ENCODE measurements around the gene AGPAT2. TPM values are rescaled to one million over a fixed set of nuclear protein-coding genes. Genes with fewer than 3 reads are reported as not detected.

Gene AGPAT2
- total RNA-seq = 1,000 to 10,000 TPM in 1 of 4 donors, 100 to 1,000 TPM in 3; 300 to 1,989 (median 392) TPM

- TF ChIP-seq, protein P1, sequence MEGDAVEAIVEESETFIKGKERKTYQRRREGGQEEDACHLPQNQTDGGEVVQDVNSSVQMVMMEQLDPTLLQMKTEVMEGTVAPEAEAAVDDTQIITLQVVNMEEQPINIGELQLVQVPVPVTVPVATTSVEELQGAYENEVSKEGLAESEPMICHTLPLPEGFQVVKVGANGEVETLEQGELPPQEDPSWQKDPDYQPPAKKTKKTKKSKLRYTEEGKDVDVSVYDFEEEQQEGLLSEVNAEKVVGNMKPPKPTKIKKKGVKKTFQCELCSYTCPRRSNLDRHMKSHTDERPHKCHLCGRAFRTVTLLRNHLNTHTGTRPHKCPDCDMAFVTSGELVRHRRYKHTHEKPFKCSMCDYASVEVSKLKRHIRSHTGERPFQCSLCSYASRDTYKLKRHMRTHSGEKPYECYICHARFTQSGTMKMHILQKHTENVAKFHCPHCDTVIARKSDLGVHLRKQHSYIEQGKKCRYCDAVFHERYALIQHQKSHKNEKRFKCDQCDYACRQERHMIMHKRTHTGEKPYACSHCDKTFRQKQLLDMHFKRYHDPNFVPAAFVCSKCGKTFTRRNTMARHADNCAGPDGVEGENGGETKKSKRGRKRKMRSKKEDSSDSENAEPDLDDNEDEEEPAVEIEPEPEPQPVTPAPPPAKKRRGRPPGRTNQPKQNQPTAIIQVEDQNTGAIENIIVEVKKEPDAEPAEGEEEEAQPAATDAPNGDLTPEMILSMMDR (IDR thresholded peaks at IDR 0.05; ENCODE audit: low read depth) = no peak
Measured at GRCh38 chr9:136686794-136687711, at the start of gene AGPAT2. Gene AGPAT2 (minus strand): TSS chr9:136687457. CDS start chr9:136687357, 100 bp downstream.

DNA sequence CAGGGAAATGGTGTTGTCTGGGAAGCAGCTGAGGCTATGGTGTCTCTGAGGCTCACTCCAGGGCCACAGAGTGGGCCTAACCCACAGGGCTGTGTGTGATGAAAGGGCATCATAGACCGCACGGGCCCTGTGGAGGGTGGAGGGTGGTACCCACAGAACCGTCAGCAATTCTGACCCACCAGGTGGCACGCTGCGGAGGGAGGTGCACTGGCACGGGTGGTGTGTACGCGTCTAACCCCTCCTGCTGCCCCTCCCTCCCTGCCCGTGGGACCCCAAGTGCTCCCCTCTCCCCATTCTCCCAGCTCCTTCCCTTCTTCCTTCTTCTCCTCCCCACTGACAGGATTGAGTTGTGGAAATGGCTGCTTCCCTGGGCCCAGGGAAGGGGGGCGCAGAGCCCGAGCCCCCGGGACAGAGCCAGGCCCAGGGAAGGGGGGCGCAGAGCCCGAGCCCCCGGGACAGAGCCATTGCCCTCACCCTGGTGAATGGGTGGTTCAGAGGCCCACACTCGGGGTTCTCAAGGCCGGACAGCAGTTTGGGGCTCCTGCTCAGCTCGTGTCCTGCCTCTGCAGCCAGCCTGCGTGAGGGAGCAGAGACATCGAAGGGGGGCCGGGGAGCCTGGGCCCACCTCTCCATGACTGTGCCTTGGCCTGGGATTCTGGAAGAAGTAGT lies 48.7 kb upstream of the AGPAT2 start:
- TF ChIP-seq, protein P1 (IDR thresholded peaks at IDR 0.05; ENCODE audit: low read depth) = no peak

DNA sequence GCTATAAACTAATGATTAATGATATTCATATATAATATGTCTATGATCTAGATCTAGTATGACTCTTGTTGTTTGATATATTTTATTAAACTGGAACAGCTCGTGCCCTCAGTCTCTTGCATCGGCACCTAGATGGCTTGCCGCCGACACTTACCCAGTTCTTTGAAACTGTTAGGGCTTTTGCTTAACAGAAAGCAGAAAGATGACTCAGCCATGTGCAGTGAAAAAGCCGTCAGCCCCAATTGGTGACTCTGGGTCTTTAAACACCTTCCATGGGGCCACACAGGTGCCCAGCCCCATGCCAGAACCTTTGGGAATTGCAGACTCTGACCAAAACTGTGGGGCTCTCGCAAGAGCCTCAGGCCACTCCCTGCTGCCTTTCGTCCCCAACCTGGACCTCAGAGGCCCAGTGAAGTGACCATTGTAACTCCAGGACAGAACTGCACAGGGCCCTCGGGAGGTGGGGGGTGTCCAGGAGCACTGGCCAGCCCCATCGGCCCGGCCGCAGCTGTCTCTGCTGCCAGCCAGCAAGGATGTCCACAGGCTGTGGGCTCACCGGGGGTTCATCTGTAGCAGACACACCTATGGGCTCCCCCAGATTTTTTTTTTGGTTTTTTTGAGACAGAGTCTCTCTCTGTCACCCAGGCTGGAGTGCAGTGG lies 47.7 kb upstream of the AGPAT2 start:
- TF ChIP-seq, protein P1 (IDR thresholded peaks at IDR 0.05; ENCODE audit: low read depth) = no peak

- TF ChIP-seq, protein P1 (IDR thresholded peaks at IDR 0.05; ENCODE audit: low read depth) = no peak
Measured at GRCh38 chr9:136733611-136734010, 46.4 kb upstream of the AGPAT2 start.

DNA sequence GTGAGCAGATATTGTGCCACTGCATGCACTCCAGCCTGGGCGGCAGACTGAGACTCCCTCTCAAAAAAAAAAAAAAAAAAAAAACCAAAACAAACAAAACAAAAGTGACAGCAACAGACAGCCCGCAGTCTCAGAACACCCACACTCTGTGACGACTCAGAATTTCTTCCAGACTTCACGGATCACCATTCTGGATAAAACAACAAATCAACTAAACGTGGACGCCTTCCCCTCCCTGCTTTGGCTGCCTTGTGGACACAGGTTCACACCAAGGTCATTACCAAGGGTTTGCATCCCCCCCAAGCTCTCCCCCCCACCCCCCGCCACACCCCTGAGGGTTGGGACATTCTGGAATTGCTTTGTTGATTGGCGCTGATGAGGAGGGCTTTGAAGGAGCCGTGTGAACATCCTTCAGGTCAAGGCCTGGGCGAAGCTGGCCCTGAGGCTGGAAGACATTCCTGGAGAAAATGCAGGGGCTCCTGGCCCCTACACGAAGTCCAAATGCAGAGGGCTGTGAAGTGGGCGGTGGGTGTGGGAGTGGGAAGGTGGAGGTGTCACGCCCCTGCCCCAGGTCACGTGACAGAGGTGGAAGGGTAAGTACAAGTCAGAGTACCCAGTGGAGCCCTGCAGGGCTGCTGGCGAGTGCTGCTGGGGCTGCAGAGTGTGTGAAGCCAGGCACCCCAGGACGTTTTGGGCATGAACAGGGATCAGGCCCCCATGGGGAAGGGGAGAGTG lies 45.4 kb upstream of the AGPAT2 start:
- TF ChIP-seq, protein P1 (IDR thresholded peaks at IDR 0.05; ENCODE audit: low read depth) = no peak

DNA sequence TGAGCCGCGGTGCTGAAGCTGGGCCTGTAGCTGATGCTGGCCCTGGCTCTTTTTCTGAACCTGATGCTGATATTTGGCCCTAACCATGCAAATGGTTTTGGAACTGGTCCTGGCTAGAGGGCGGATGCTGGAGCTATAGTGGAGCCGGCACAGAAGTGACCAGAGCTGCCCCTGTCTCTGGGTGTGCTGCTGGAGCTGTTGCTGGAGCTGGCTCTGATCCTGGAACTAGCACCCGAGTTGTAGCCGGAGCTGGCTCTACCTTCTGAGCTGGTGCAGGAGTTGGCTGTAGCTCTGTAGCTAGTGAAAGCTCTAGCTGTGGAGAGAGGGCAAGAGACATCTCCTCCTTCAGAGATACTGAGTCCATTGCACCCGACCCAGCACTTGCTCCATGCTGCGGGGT lies 42.7 kb upstream of the AGPAT2 start:
- TF ChIP-seq, protein P1 (IDR thresholded peaks at IDR 0.05; ENCODE audit: low read depth) = no peak

Data from subcutaneous adipose tissue (tissue), 4 donors.